CD4-positive, alpha-beta T cell treated with Interleukin-15 for 4 hours (primary cell): Measurements from ENCODE around the gene CEP83.

Experiments
- DNase-seq: peaks from one replicate; pipeline ENCODE4 v3.0.0-alpha.2; 2020; ENCODE audit warnings: low spot score

Gene CEP83

GRCh38 chr12:94269316-94269999, 190.2 kb downstream of the CEP83 start:
- DNase-seq, result no peak

- DNase-seq, result no peak
Measured at GRCh38 chr12:94267921-94268471, 191.7 kb downstream of the CEP83 start.

- no peak for DNase-seq
Measured at GRCh38 chr12:94267537-94267872, 192.2 kb downstream of the CEP83 start.

GRCh38 chr12:94266796-94267536, 192.7 kb downstream of the CEP83 start:
- DNase-seq, result no peak

GRCh38 chr12:94265966-94266745, 193.5 kb downstream of the CEP83 start:
- no peak for DNase-seq

GRCh38 chr12:94265539-94265938, 194.1 kb downstream of the CEP83 start:
- DNase-seq, result no peak

GRCh38 chr12:94264736-94265485, 194.8 kb downstream of the CEP83 start:
- no peak for DNase-seq

GRCh38 chr12:94263905-94264561, 195.6 kb downstream of the CEP83 start:
- DNase-seq, result no peak

- peak; percentile 59 for DNase-seq
Measured at GRCh38 chr12:94263011-94263811, 196.5 kb downstream of the CEP83 start.

- peak; percentile 77 for DNase-seq
Measured at GRCh38 chr12:94262228-94263010, 197.2 kb downstream of the CEP83 start.

GRCh38 chr12:94261786-94262185, 197.9 kb downstream of the CEP83 start:
- DNase-seq, result no peak

- no peak for DNase-seq
Measured at GRCh38 chr12:94261119-94261518, 198.5 kb downstream of the CEP83 start.

GRCh38 chr12:94260717-94261116, 198.9 kb downstream of the CEP83 start:
- DNase-seq, result no peak

GRCh38 chr12:94260017-94260416, 199.7 kb downstream of the CEP83 start:
- no peak for DNase-seq

GRCh38 chr12:94258593-94258992, 201.1 kb downstream of the CEP83 start:
- no peak for DNase-seq
